SH-SY5Y (cell line): ENCODE results near the gene SRPRB.

ENCODE experiments used
- GATA2 ChIP-seq: IDR thresholded peaks from 2 replicates; pipeline ENCODE4 v1.6.1; 2011; ENCODE audit warnings: mild to moderate bottlenecking, low read depth, low read length
- GATA3 ChIP-seq: IDR thresholded peaks from 2 replicates; pipeline ENCODE4 v1.6.1; 2011; ENCODE audit warnings: low read depth, mild to moderate bottlenecking, low read length, moderate library complexity

- no peak for TF ChIP-seq GATA3
- TF ChIP-seq GATA2: no peak
Measured at GRCh38 chr3:133831966-133832801, 26.6 kb downstream of the SRPRB start.
